HL-60 (cell line): ENCODE measurements around the gene CPSF3.

Experiments used
- POLR2AphosphoS5 ChIP-seq: IDR thresholded peaks from 2 replicates; pipeline ENCODE4 v1.6.1; 2012; ENCODE audit warnings: low read depth
- TF ChIP-seq, protein P1 (sequence below): IDR thresholded peaks from one replicate; pipeline ENCODE4 v1.5.1; 2011; ENCODE audit warnings: low read length, control low read depth, inconsistent platforms; ENCODE audit not compliant: insufficient read depth
- TF ChIP-seq, protein P2 (sequence below): IDR thresholded peaks from 2 replicates; pipeline ENCODE4 v1.6.1; 2012; ENCODE audit warnings: low read depth; ENCODE audit not compliant: insufficient replicate concordance

GRCh38 chr2:9419541-9419940 lies 3.9 kb upstream of the CPSF3 start:
- TF ChIP-seq, protein P1, sequence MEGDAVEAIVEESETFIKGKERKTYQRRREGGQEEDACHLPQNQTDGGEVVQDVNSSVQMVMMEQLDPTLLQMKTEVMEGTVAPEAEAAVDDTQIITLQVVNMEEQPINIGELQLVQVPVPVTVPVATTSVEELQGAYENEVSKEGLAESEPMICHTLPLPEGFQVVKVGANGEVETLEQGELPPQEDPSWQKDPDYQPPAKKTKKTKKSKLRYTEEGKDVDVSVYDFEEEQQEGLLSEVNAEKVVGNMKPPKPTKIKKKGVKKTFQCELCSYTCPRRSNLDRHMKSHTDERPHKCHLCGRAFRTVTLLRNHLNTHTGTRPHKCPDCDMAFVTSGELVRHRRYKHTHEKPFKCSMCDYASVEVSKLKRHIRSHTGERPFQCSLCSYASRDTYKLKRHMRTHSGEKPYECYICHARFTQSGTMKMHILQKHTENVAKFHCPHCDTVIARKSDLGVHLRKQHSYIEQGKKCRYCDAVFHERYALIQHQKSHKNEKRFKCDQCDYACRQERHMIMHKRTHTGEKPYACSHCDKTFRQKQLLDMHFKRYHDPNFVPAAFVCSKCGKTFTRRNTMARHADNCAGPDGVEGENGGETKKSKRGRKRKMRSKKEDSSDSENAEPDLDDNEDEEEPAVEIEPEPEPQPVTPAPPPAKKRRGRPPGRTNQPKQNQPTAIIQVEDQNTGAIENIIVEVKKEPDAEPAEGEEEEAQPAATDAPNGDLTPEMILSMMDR, result no peak
- TF ChIP-seq, protein P2, sequence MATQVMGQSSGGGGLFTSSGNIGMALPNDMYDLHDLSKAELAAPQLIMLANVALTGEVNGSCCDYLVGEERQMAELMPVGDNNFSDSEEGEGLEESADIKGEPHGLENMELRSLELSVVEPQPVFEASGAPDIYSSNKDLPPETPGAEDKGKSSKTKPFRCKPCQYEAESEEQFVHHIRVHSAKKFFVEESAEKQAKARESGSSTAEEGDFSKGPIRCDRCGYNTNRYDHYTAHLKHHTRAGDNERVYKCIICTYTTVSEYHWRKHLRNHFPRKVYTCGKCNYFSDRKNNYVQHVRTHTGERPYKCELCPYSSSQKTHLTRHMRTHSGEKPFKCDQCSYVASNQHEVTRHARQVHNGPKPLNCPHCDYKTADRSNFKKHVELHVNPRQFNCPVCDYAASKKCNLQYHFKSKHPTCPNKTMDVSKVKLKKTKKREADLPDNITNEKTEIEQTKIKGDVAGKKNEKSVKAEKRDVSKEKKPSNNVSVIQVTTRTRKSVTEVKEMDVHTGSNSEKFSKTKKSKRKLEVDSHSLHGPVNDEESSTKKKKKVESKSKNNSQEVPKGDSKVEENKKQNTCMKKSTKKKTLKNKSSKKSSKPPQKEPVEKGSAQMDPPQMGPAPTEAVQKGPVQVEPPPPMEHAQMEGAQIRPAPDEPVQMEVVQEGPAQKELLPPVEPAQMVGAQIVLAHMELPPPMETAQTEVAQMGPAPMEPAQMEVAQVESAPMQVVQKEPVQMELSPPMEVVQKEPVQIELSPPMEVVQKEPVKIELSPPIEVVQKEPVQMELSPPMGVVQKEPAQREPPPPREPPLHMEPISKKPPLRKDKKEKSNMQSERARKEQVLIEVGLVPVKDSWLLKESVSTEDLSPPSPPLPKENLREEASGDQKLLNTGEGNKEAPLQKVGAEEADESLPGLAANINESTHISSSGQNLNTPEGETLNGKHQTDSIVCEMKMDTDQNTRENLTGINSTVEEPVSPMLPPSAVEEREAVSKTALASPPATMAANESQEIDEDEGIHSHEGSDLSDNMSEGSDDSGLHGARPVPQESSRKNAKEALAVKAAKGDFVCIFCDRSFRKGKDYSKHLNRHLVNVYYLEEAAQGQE, result no peak
- no peak for TF ChIP-seq POLR2AphosphoS5
